ENCODE data around the gene ZFP91.

DNA sequence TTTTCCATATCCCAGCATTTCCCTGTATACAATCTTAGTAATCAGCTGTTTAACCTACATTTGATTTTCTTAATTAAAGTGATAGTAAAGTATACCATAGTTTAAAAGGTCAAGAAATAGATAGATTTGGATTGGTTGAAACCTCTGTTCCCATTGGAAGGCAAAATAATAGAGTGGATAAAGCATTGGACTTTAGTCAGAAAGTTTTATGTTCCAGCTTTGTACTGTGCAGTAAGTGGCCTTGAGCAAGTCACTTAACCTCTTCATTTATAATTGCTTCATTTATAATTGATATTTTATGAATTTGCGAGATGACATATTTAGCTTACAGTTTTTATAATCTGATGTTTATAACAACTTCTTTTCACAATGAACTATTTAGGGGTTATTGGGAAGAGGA, 3.6 kb downstream of the ZFP91 start:
- TF ChIP-seq, protein P1, sequence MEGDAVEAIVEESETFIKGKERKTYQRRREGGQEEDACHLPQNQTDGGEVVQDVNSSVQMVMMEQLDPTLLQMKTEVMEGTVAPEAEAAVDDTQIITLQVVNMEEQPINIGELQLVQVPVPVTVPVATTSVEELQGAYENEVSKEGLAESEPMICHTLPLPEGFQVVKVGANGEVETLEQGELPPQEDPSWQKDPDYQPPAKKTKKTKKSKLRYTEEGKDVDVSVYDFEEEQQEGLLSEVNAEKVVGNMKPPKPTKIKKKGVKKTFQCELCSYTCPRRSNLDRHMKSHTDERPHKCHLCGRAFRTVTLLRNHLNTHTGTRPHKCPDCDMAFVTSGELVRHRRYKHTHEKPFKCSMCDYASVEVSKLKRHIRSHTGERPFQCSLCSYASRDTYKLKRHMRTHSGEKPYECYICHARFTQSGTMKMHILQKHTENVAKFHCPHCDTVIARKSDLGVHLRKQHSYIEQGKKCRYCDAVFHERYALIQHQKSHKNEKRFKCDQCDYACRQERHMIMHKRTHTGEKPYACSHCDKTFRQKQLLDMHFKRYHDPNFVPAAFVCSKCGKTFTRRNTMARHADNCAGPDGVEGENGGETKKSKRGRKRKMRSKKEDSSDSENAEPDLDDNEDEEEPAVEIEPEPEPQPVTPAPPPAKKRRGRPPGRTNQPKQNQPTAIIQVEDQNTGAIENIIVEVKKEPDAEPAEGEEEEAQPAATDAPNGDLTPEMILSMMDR (IDR thresholded peaks at IDR 0.05), result no peak
- no peak for TF ChIP-seq POLR2A (IDR thresholded peaks at IDR 0.05)

All from uterus (tissue), 2 donors.